HepG2 (cell line): ENCODE measurements around the gene RPTN. TPM values are rescaled to one million over a fixed set of nuclear protein-coding genes. Genes with fewer than 3 reads are reported as not detected.

Experiments used
- ATAC-seq: fragments of 200-7000 bp; cut with Tn5 transposase; 3 replicates; pipeline ENCODE4 v1.9.1; 2020; ENCODE audit warnings: mild to moderate bottlenecking, moderate library complexity
- BruUV-seq: library from RNA; stranded (reverse); fragments of 400-500 nt; replicated peaks from 2 replicates; lab custom pipeline; 2021; lab: Mats Ljungman, UMichigan
- CTCF ChIA-PET: fragments of 300-600 bp; formaldehyde crosslinking; extraction: SDS; loops from one replicate; lab custom pipeline; 2021; ENCODE audit warnings: low total read pairs, inconsistent platforms, low intra/inter-chr PET ratio; lab: Yijun Ruan, JAX
- POLR2A ChIA-PET: fragments of 350-600 bp; sonication (Branson Sonifier 250); formaldehyde crosslinking; loops from one replicate; lab custom pipeline; 2020; ENCODE audit warnings: antibody characterized with exemption, inconsistent platforms; lab: Yijun Ruan, JAX
- DNase-seq: peaks from one replicate; pipeline ENCODE4 v3.0.0-alpha.2; 2015; ENCODE audit warnings: low spot score
- FAIRE-seq: peaks from 3 replicates; lab custom pipeline; 2011; peaks lifted over from hg19 to GRCh38; lab: Jason Lieb, UNC
- H2AFZ ChIP-seq: one replicate; pipeline ENCODE4 v1.6.1; 2011; ENCODE audit warnings: low read length, inconsistent platforms
- H3K27ac ChIP-seq: fragments of 300-600 bp; 3 replicates; pipeline ENCODE4 v1.8.0; 2011; ENCODE audit warnings: mixed run types, mild to moderate bottlenecking, mixed read lengths, low read length, inconsistent platforms; ENCODE audit not compliant: insufficient read depth; ENCODE audit errors: extremely low read length
- H3K27me3 ChIP-seq, 2 experiments: fragments of 200-600 bp in 1 of 2; 2 replicates in 1 of 2; 3 replicates in 1 of 2; pipeline versions ENCODE4 v1.6.0 to v1.8.0; 2011; ENCODE audit warnings: low read length in 2 of 2, mild to moderate bottlenecking in 2 of 2, moderate library complexity in 2 of 2, inconsistent platforms in 1 of 2; ENCODE audit not compliant: insufficient read depth in 2 of 2, control insufficient read depth in 1 of 2
- H3K36me3 ChIP-seq, 2 experiments: fragments of 200-600 bp in 1 of 2; replicated peaks in 1 of 2; 2 replicates in 1 of 2; 3 replicates in 1 of 2; pipeline versions ENCODE4 v1.5.1 to v1.8.0; 2011; ENCODE audit warnings: low read length in 2 of 2, inconsistent platforms in 1 of 2; ENCODE audit not compliant: insufficient read depth in 2 of 2, control insufficient read depth in 1 of 2
- H3K4me1 ChIP-seq: 2 replicates; pipeline ENCODE4 v1.5.1; 2012; ENCODE audit warnings: low read length, inconsistent platforms; ENCODE audit not compliant: insufficient read depth
- H3K4me2 ChIP-seq: 2 replicates; pipeline ENCODE4 v1.6.0; 2011; ENCODE audit warnings: low read depth, low read length, inconsistent platforms
- H3K4me3 ChIP-seq, 3 experiments: fragments of 200-600 bp in 1 of 3; sonication (generic), shearing (Covaris generic) in 1 of 3; replicated peaks in 1 of 3; 2 replicates each; pipeline ENCODE4 v1.5.1; 2011 to 2016; ENCODE audit warnings: low read length in 3 of 3, inconsistent platforms in 2 of 3, low read depth in 2 of 3, mild to moderate bottlenecking in 2 of 3, control low read depth in 1 of 3, mixed read lengths in 1 of 3; ENCODE audit not compliant: insufficient read depth in 1 of 3
- H3K79me2 ChIP-seq: one replicate; pipeline ENCODE4 v1.6.1; 2011; ENCODE audit warnings: low read length, inconsistent platforms; ENCODE audit not compliant: insufficient read depth
- H3K9ac ChIP-seq: 2 replicates; pipeline ENCODE4 v1.6.0; 2011; ENCODE audit warnings: mild to moderate bottlenecking, low read depth, low read length, inconsistent platforms; ENCODE audit not compliant: insufficient read depth
- H3K9me3 ChIP-seq: 2 replicates; pipeline ENCODE4 v1.5.1; 2012; ENCODE audit warnings: mild to moderate bottlenecking, low read length
- H4K20me1 ChIP-seq: 2 replicates; pipeline ENCODE4 v1.6.0; 2011; ENCODE audit warnings: inconsistent platforms, mild to moderate bottlenecking, low read length, moderate library complexity; ENCODE audit not compliant: insufficient read depth
- AGO1 ChIP-seq: fragments of 200-400 bp; formaldehyde crosslinking; IDR thresholded peaks from 2 replicates; pipeline ENCODE4 v1.6.1; 2017; ENCODE audit warnings: mild to moderate bottlenecking, low read depth, low read length, moderate library complexity; ENCODE audit not compliant: poor library complexity, severe bottlenecking
- ARNTL ChIP-seq: sonication (generic); formaldehyde crosslinking; IDR thresholded peaks from 2 replicates; pipeline ENCODE4 v1.4.0; 2020; ENCODE audit warnings: mild to moderate bottlenecking, missing genetic modification reagents
- GMEB1 ChIP-seq: sonication (generic); formaldehyde crosslinking; IDR thresholded peaks from 2 replicates; pipeline ENCODE4 v1.5.1; 2020; ENCODE audit warnings: missing genetic modification reagents, mild to moderate bottlenecking, borderline replicate concordance
- HMG20B ChIP-seq: conservative IDR thresholded peaks from 2 replicates; pipeline ENCODE4 v1.6.1; 2016; ENCODE audit warnings: missing genetic modification reagents, missing compliant biosample characterization
- HNRNPK ChIP-seq: fragments of 200-400 bp; formaldehyde crosslinking; IDR thresholded peaks from 2 replicates; pipeline ENCODE4 v1.6.1; 2018; ENCODE audit warnings: low read length, low read depth, moderate library complexity, mild to moderate bottlenecking; ENCODE audit not compliant: poor library complexity, severe bottlenecking
- KDM4B ChIP-seq: sonication (generic); formaldehyde crosslinking; IDR thresholded peaks from 2 replicates; pipeline ENCODE4 v1.4.0; 2020; ENCODE audit warnings: missing genetic modification reagents
- KDM5A ChIP-seq: fragments of 200-600 bp; sonication (generic); IDR thresholded peaks from 2 replicates; pipeline ENCODE4 v1.7.0; 2018; ENCODE audit warnings: antibody characterized with exemption, mild to moderate bottlenecking, low read length, borderline replicate concordance
- MXD4 ChIP-seq: IDR thresholded peaks from 2 replicates; pipeline ENCODE4 v1.6.1; 2016; ENCODE audit warnings: mild to moderate bottlenecking, missing biosample characterization, missing genetic modification reagents
- POGZ ChIP-seq: sonication (generic); formaldehyde crosslinking; IDR thresholded peaks from 2 replicates; pipeline ENCODE4 v1.4.0; 2020; ENCODE audit warnings: mild to moderate bottlenecking, missing genetic modification reagents
- TP53 ChIP-seq: sonication (generic); formaldehyde crosslinking; conservative IDR thresholded peaks from 2 replicates; pipeline ENCODE4 v1.4.0; 2020; ENCODE audit warnings: missing genetic modification reagents
- ZNF468 ChIP-seq: sonication (generic); formaldehyde crosslinking; IDR thresholded peaks from 2 replicates; pipeline ENCODE4 v1.8.0; 2022; ENCODE audit warnings: mild to moderate bottlenecking, moderate library complexity, missing genetic modification reagents
- ZNF777 ChIP-seq: sonication (generic); formaldehyde crosslinking; IDR thresholded peaks from 2 replicates; pipeline ENCODE4 v1.4.0; 2020; ENCODE audit warnings: missing genetic modification reagents
- ZSCAN25 ChIP-seq: sonication (generic); formaldehyde crosslinking; IDR thresholded peaks from 2 replicates; pipeline ENCODE4 v1.8.0; 2022; ENCODE audit warnings: mild to moderate bottlenecking, missing genetic modification reagents
- WGBS: methylation state at CpG from one replicate; pipeline ENCODE4 v1.1.6; 2017; ENCODE audit warnings: low lambda C conversion rate; 5-methylcytosine and 5-hydroxymethylcytosine counted together
- in situ Hi-C: cut with HindIII; loops from 2 replicates; pipeline ENCODE4 v1.10.0; 2017; ENCODE audit warnings: low pct_unique_long_range_greater_than_20kb; ENCODE audit not compliant: extremely low pct_ligation_motif_present
- intact Hi-C: fragments of 100-400 bp; cut with micrococcal nuclease; formaldehyde crosslinking; loops from one replicate; pipeline ENCODE4 v1.10.0; 2022; ENCODE audit not compliant: unreplicated experiment
- polyA plus RNA-seq, 8 experiments: library from polyadenylated mRNA; depleted of rRNA in 3 of 8; stranded (reverse) in 7 of 8; unstranded in 1 of 8; fragments of >200 nt; fragmentation: Illumina TruSeq in 4 of 8; extraction: Trizol in 4 of 8; gene quantifications; 2 replicates each; pipeline versions ENCODE4 v1.2.1 to v1.2.3, GENCODE V29; 2011 to 2016; ENCODE audit warnings: low read depth in 4 of 8, missing spikeins in 1 of 8, mixed read lengths in 1 of 8; ENCODE audit not compliant: insufficient read depth in 1 of 8
- total RNA-seq, 5 experiments: library from RNA; depleted of rRNA; stranded (reverse); fragments of >200 nt; fragmentation: Illumina TruSeq; extraction: Trizol; gene quantifications; 2 replicates each; pipeline ENCODE4 v1.2.3, GENCODE V29; 2016; ENCODE audit warnings: low read depth in 1 of 5

RPTN gene
- total and polyA plus RNA-seq, 2 of the 13 experiments (the other 11 are each of a cell fraction or from before 2014, with no cell fraction given) = not detected

- no peaks in the 10 kb centered on the region for H3K36me3 ChIP-seq
- H3K27ac ChIP-seq = no peak overlapping the region
- no peak overlapping the region for H3K4me3 ChIP-seq
- DNase-seq (no peak), ATAC-seq (no peak), FAIRE-seq (no peak)
- no peak overlapping the region for H3K9ac ChIP-seq
- 58% methylated on average over 41 of the region's 41 CpGs for WGBS
- intact Hi-C loops (no loop called here), in situ Hi-C loops (no loop called here)
- no peaks in the 10 kb centered on the region for H3K79me2 ChIP-seq
- H2AFZ ChIP-seq = no peak overlapping the region
- POLR2A ChIA-PET = no interaction called here
- no peaks in the 10 kb centered on the region for H3K9me3 ChIP-seq
- no peak overlapping the region for H3K4me2 ChIP-seq
- no peaks in the 10 kb centered on the region for H3K4me1 ChIP-seq
- no TSS peak for BruUV-seq
- TF ChIP-seq ARNTL (CRISPR knock-in tag) (no peak), ZSCAN25 (CRISPR knock-in tag) (no peak), POGZ (CRISPR knock-in tag) (no peak), KDM4B (no peak), KDM5A (no peak), MXD4 (CRISPR knock-in tag) (no peak), ZNF777 (no peak), HNRNPK (no peak), GMEB1 (CRISPR knock-in tag) (no peak), TP53 (CRISPR knock-in tag) (no peak), AGO1 (no peak), ZNF468 (CRISPR knock-in tag) (no peak), HMG20B (CRISPR knock-in tag) (no peak)
- CTCF ChIA-PET = no interaction called here
- no peaks in the 10 kb centered on the region for H4K20me1 ChIP-seq
- H3K27me3 ChIP-seq = peaks cover 3 to 34% of the 10 kb centered on the region in 2 experiments; a peak in 3 of 5 replicates
Observed at GRCh38 chr1:152107031-152107983, 51.7 kb downstream of the RPTN start.
